Activated T-helper 1 cell treated with anti-CD3 and anti-CD28 coated beads, Interleukin-12 subunit alpha, Interleukin-12 subunit beta, Interleukin-2, Interleukin-4 antibody, amounts not matched to agents 30 ng/mL and 10 ng/mL and 1 ng/mL, durations not matched to agents 14 hours and 24 hours and 36 hours (primary cell): Measurements from ENCODE around the gene HOXC10. TPM values are rescaled to one million over a fixed set of nuclear protein-coding genes. Genes with fewer than 3 reads are reported as not detected.

Experiments used
- DNase-seq: peaks from one replicate; pipeline ENCODE4 v3.0.0; 2021; ENCODE audit warnings: low spot score
- H3K27ac Mint-ChIP-seq: one replicate; pipeline ENCODE4 v1.8.0; 2021; ENCODE audit warnings: mild to moderate bottlenecking, mixed read lengths
- H3K27me3 Mint-ChIP-seq: one replicate; pipeline ENCODE4 v1.8.0; 2022; ENCODE audit warnings: mild to moderate bottlenecking, moderate library complexity, mixed read lengths; ENCODE audit not compliant: insufficient read depth
- H3K36me3 Mint-ChIP-seq: one replicate; pipeline ENCODE4 v1.8.0; 2021; ENCODE audit warnings: low read depth, mixed read lengths
- H3K4me1 Mint-ChIP-seq: one replicate; pipeline ENCODE4 v1.8.0; 2021; ENCODE audit warnings: low read depth, mixed read lengths
- H3K4me3 Mint-ChIP-seq: one replicate; pipeline ENCODE4 v1.8.0; 2021; ENCODE audit warnings: mild to moderate bottlenecking, moderate library complexity, mixed read lengths
- H3K9me3 Mint-ChIP-seq: one replicate; pipeline ENCODE4 v1.8.0; 2021; ENCODE audit warnings: mixed read lengths
- intact Hi-C: fragments of 100-400 bp; cut with micrococcal nuclease; formaldehyde crosslinking; loops from one replicate; pipeline ENCODE4 v1.15.1; 2024
- total RNA-seq: library from RNA; stranded (reverse); gene quantifications from 2 replicates; pipeline ENCODE4 v1.2.3, GENCODE V29; 2022

The HOXC10 gene
- total RNA-seq, 1 donor from 2014 or later = not detected

- H3K4me1 Mint-ChIP-seq = peaks cover 16% of the 10 kb centered on the region
Observed at GRCh38 chr12:54019924-54020590, 35.1 kb downstream of the HOXC10 start.

GRCh38 chr12:54020591-54021405, 35.9 kb downstream of the HOXC10 start:
- Mint-ChIP-seq H3K27me3 (peaks cover 70% of the 10 kb centered on the region), H3K27ac (no peak overlapping the region), H3K4me1 (peaks cover 15% of the 10 kb centered on the region), H3K4me3 (no peak overlapping the region), H3K36me3 (no peaks in the 10 kb centered on the region), H3K9me3 (no peaks in the 10 kb centered on the region)
- no peak for DNase-seq
- intact Hi-C loops = no loop called here

More at GRCh38 chr12:54019924-54020590, 35.1 kb downstream of the HOXC10 start:
- Mint-ChIP-seq H3K27ac (peak overlapping the region; percentile 55), H3K9me3 (no peaks in the 10 kb centered on the region), H3K4me3 (peak overlapping the region; percentile 43), H3K36me3 (no peaks in the 10 kb centered on the region), H3K27me3 (peaks cover 70% of the 10 kb centered on the region)
- no peak for DNase-seq
- intact Hi-C loops = loop anchor here (2.0 kb wide), 1 partner anchor 13 kb away; the partner anchor contains the start of gene HOXC5

DNA sequence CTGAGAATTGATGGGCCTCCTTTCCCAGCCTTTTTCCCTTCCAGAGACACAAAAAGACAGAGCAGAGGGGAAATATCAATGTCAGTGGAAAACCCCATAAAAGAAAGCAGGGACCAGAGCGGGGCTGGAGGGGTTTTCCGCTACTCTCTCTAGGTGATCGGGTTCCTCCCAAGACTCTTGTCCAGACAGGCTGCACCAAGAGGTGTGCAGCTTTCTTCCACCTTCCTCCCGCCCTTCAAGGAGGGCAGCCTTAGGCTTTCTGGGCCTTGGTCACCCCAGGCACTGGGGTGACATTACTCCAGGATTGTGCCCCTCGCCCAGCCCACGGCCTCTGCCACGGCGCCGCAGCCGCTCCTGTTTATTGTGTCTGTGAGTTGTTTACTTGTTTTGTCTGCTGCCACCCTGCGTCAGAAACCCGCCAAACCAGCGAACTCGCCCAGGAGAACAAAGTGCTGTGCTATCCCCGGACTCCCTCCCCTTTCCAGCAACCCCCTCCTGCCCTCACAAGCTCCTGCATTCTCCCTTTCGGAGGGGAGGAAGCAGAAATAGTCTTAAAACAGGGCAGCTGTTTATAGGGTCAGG, 36.6 kb downstream of the HOXC10 start:
- Mint-ChIP-seq H3K9me3 (no peaks in the 10 kb centered on the region), H3K4me3 (no peak overlapping the region), H3K4me1 (peaks cover 15% of the 10 kb centered on the region), H3K36me3 (no peaks in the 10 kb centered on the region), H3K27me3 (peaks cover 72% of the 10 kb centered on the region), H3K27ac (no peak overlapping the region)
- intact Hi-C loops = no loop called here
- no peak for DNase-seq

DNA sequence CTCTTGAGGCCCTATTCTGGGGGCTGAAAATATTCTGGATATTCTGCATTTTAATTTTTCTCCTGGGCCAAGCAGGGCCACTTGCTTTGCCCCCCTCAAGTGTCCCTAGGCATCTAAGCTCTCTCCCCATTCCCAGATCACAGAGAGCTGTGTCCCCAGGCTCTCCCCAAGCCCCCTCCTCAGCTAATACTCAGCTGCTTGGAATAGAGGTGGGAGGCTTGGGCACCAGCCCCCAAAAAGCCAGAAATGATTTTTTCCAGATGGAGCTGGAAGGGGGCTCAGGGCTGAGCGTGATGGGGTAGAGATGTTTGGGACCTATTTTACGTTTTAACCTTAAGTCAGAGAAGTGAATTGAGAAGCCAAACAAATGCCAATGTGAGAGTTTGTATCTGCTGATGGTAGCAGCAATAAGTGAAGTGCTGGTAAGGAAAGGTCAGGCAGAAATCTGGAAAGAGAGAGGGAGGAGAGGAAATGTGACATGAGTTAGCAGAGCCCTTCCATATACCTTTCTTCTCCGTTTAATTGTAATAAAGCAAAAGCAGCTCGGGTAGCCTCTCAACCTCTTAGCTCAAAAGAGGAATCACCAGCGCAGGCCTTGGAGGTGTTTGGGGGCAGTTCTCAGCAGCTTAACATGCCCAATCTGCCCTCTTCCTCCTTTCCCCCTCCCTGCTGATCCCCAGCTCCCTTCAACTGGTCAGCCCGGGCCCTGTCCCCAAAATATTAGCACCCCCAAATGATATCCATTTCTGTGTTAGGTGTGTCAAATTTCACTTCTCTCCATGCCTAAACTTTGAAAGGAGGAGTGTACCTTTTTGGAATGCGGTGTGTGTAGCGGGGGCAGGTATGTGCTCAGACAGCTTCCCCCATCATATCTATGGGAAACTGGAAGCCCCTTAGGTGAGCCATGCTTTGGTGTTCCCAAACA, 38.3 kb downstream of the HOXC10 start:
- H3K36me3 Mint-ChIP-seq = no peaks in the 10 kb centered on the region
- no peak overlapping the region for H3K27ac Mint-ChIP-seq
- no peaks in the 10 kb centered on the region for H3K9me3 Mint-ChIP-seq
- intact Hi-C loops = no loop called here
- no peak overlapping the region for H3K4me3 Mint-ChIP-seq
- H3K27me3 Mint-ChIP-seq = peaks cover 80% of the 10 kb centered on the region
- no peak for DNase-seq
- peaks cover 11% of the 10 kb centered on the region for H3K4me1 Mint-ChIP-seq

DNA sequence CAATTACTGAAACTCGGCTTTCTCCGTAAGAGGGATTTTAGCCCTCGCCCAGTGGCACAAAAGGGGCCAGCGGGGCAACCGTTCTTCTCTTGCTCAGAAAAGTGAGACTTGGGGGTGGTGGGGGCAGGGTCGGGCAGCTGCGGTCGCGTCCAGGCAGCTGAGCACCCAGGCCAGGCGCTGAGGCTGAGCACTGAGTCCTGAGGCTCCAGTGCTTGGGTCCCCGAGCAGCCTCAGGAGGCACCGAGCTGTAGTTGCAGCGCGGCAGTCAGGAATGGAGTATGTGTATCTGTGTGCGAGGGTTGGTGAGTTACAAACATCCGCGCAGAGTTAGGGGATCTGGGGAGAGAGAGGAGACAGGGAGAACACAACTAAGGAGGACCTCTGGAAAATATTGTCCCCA, 39.2 kb downstream of the HOXC10 start:
- H3K27ac Mint-ChIP-seq = no peak overlapping the region
- H3K27me3 Mint-ChIP-seq = peaks cover 87% of the 10 kb centered on the region
- H3K36me3 Mint-ChIP-seq = no peaks in the 10 kb centered on the region
- peaks cover 15% of the 10 kb centered on the region for H3K4me1 Mint-ChIP-seq
- H3K4me3 Mint-ChIP-seq = no peak overlapping the region
- no peak for DNase-seq
- intact Hi-C loops = no loop called here
- no peaks in the 10 kb centered on the region for H3K9me3 Mint-ChIP-seq

- intact Hi-C loops = no loop called here
- H3K9me3 Mint-ChIP-seq = no peaks in the 10 kb centered on the region
- DNase-seq = no peak
- peaks cover 87% of the 10 kb centered on the region for H3K27me3 Mint-ChIP-seq
- peaks cover 15% of the 10 kb centered on the region for H3K4me1 Mint-ChIP-seq
- H3K27ac Mint-ChIP-seq = no peak overlapping the region
- no peak overlapping the region for H3K4me3 Mint-ChIP-seq
- H3K36me3 Mint-ChIP-seq = no peaks in the 10 kb centered on the region
Observed at GRCh38 chr12:54024581-54025305, 39.8 kb downstream of the HOXC10 start.

DNA sequence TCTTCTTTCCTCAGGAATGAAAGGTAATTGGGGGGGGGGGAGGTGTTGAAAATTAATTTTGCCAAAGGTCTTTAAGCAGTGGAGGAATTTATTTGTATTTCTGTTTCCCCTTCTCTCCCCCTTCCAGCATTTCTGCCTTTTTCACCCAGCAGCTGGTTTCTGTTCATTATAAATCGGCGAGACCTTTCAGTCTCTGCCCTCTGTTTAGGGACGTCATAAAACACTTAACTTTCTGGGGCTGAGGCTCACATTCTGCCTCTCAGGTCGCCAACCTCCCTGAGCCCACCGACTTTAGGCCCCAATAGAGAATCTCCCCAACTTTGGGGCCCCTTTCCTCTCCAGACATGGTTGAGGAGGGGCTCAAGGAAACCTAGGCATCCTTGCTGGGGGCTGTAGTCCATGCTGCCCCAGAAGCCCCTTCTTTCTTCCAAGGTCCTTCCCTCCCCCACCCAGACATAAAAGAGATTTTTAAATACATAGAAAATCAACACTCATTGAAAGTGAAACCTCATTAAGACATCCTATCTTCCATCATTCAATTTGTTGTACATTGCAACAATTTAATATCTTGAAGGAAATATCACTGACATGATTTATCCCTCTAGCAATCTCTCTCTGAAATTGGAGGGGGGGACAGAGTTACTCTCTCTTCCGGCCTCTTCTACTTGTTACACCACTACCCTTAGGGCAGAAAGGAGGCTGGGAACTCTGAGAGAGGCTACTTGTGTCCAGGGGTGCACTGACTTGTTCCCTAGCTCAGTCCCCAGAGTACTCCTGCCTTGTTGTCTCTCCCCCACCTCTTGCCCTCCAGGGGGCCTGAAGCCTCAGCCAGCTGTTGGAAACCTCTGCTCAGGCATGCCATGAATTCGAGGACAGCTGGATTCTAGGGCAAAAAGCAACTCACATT, 40.8 kb downstream of the HOXC10 start:
- Mint-ChIP-seq H3K4me3 (no peak overlapping the region), H3K27me3 (peaks cover 86% of the 10 kb centered on the region), H3K36me3 (no peaks in the 10 kb centered on the region), H3K9me3 (no peaks in the 10 kb centered on the region), H3K4me1 (peaks cover 15% of the 10 kb centered on the region), H3K27ac (no peak overlapping the region)
- DNase-seq = no peak
- intact Hi-C loops = loop anchor here (1.0 kb wide), 1 partner anchor 8 kb away; no protein-coding TSS in a partner anchor

- Mint-ChIP-seq H3K9me3 (no peaks in the 10 kb centered on the region), H3K4me1 (peaks cover 9% of the 10 kb centered on the region), H3K36me3 (no peaks in the 10 kb centered on the region), H3K27me3 (peaks cover 85% of the 10 kb centered on the region), H3K27ac (no peak overlapping the region), H3K4me3 (no peak overlapping the region)
- intact Hi-C loops = loop anchor here (1.0 kb wide), 1 partner anchor 10 kb away; no protein-coding TSS in a partner anchor
- no peak for DNase-seq
Observed at GRCh38 chr12:54026640-54027441, 41.9 kb downstream of the HOXC10 start.

DNA sequence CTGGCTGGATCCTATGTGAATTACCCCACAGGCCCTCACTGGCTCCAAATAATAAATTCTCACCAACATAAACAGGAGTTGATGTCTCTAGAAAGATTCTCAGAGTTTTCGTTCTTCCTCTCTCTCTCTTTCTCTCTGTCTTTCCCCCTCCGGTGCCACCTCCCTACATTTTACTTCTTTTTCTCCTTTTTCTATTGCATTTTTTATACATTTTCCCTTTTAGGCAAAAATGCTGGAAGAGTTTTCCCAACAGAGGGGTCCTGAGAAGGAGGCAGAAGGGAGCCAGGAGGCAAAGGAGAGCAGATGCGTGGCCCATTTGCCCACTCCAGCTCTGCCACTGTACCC, 42.5 kb downstream of the HOXC10 start:
- Mint-ChIP-seq H3K9me3 (no peaks in the 10 kb centered on the region), H3K4me3 (no peak overlapping the region), H3K36me3 (no peaks in the 10 kb centered on the region), H3K4me1 (peaks cover 14% of the 10 kb centered on the region), H3K27me3 (peaks cover 85% of the 10 kb centered on the region), H3K27ac (no peak overlapping the region)
- intact Hi-C loops = no loop called here
- no peak for DNase-seq

- no peak for DNase-seq
- H3K36me3 Mint-ChIP-seq = no peaks in the 10 kb centered on the region
- intact Hi-C loops = no loop called here
- H3K4me1 Mint-ChIP-seq = peaks cover 23% of the 10 kb centered on the region
- no peak within 1 kb of the TSS for H3K27ac Mint-ChIP-seq
- no peak within 1 kb of the TSS for H3K4me3 Mint-ChIP-seq
- no peaks in the 10 kb centered on the region for H3K9me3 Mint-ChIP-seq
- H3K27me3 Mint-ChIP-seq = peaks cover 86% of the 10 kb centered on the region
Observed at GRCh38 chr12:54028314-54029201, 43.6 kb downstream of the HOXC10 start, which contains the start of gene HOXC6. HOXC6 (plus strand) TSS chr12:54028440; CDS start chr12:54028522, 82 bp downstream.
